ENCODE results near the gene GRM1.

The GRM1 gene

GRCh38 chr6:146410851-146411595 is 382.2 kb downstream of the GRM1 start:
- Histone ChIP-seq H3K4me2 (ENCODE audit: insufficient read depth, low read length) (no peak overlapping the region), H3K9ac (ENCODE audit: low read depth, low read length) (no peak overlapping the region), H3K36me3 (ENCODE audit: insufficient read depth, low read length) (no peaks in the 10 kb centered on the region), H3K9me3 (ENCODE audit: insufficient read depth, low read length, severe bottlenecking) (no peaks in the 10 kb centered on the region), H3K4me3 (ENCODE audit: low read depth in 1 of 2, low read length in 2 of 2) (no peak overlapping the region), H4K20me1 (ENCODE audit: insufficient read depth, low read length) (no peaks in the 10 kb centered on the region), H2AFZ (ENCODE audit: low read depth, low read length) (no peak overlapping the region), H3K4me1 (ENCODE audit: insufficient read depth, low read length) (no peaks in the 10 kb centered on the region), H3K27ac (ENCODE audit: low read length) (no peak overlapping the region), H3K79me2 (ENCODE audit: insufficient read depth, low read length) (no peaks in the 10 kb centered on the region), H3K27me3 (ENCODE audit: insufficient read depth, low read length, poor library complexity) (no peaks in the 10 kb centered on the region)
- DNase-seq = no peak
- TF ChIP-seq EZH2 (IDR thresholded peaks at IDR 0.05; ENCODE audit: borderline replicate concordance, low read depth, low read length, severe bottlenecking) = no peak
- TF ChIP-seq, protein P1, sequence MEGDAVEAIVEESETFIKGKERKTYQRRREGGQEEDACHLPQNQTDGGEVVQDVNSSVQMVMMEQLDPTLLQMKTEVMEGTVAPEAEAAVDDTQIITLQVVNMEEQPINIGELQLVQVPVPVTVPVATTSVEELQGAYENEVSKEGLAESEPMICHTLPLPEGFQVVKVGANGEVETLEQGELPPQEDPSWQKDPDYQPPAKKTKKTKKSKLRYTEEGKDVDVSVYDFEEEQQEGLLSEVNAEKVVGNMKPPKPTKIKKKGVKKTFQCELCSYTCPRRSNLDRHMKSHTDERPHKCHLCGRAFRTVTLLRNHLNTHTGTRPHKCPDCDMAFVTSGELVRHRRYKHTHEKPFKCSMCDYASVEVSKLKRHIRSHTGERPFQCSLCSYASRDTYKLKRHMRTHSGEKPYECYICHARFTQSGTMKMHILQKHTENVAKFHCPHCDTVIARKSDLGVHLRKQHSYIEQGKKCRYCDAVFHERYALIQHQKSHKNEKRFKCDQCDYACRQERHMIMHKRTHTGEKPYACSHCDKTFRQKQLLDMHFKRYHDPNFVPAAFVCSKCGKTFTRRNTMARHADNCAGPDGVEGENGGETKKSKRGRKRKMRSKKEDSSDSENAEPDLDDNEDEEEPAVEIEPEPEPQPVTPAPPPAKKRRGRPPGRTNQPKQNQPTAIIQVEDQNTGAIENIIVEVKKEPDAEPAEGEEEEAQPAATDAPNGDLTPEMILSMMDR (IDR thresholded peaks at IDR 0.05; ENCODE audit: borderline replicate concordance, extremely low read depth, low read length, poor library complexity, severe bottlenecking) = no peak
- no peak for ATAC-seq (ENCODE audit: insufficient read depth, low read depth)

DNA sequence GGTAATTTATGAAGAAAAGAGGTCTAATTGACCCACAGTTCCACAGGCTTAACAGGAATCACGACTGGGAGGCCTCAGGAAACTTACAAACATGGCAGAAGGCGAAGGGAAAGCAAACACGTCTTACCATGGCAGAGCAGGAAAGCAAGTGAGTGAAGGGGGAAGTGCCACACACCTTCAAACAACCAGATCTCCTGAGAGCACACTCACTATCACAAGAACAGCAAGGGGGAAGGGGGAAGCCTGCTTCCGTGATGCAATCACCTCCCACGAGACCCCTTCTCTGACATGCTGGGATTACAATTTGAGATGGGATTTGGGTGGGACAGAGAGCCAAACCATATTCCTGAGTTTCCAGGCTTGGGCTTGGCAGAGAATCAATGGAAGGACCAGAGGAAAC is 390.7 kb downstream of the GRM1 start:
- ATAC-seq (ENCODE audit: insufficient read depth, low read depth) (no peak), DNase-seq (no peak)
- Histone ChIP-seq H3K79me2 (ENCODE audit: insufficient read depth, low read length) (no peaks in the 10 kb centered on the region), H3K9ac (ENCODE audit: low read depth, low read length) (no peak overlapping the region), H3K27me3 (ENCODE audit: insufficient read depth, low read length, poor library complexity) (no peaks in the 10 kb centered on the region), H3K4me3 (ENCODE audit: low read depth in 1 of 2, low read length in 2 of 2) (no peak overlapping the region), H3K4me2 (ENCODE audit: insufficient read depth, low read length) (no peak overlapping the region), H2AFZ (ENCODE audit: low read depth, low read length) (no peak overlapping the region), H3K36me3 (ENCODE audit: insufficient read depth, low read length) (no peaks in the 10 kb centered on the region), H3K4me1 (ENCODE audit: insufficient read depth, low read length) (no peaks in the 10 kb centered on the region), H4K20me1 (ENCODE audit: insufficient read depth, low read length) (no peaks in the 10 kb centered on the region), H3K27ac (ENCODE audit: low read length) (no peak overlapping the region), H3K9me3 (ENCODE audit: insufficient read depth, low read length, severe bottlenecking) (no peaks in the 10 kb centered on the region)
- TF ChIP-seq EZH2 (IDR thresholded peaks at IDR 0.05; ENCODE audit: borderline replicate concordance, low read depth, low read length, severe bottlenecking) = no peak
- TF ChIP-seq, protein P1 (IDR thresholded peaks at IDR 0.05; ENCODE audit: borderline replicate concordance, extremely low read depth, low read length, poor library complexity, severe bottlenecking) = no peak

GRCh38 chr6:146420255-146420654 is 391.4 kb downstream of the GRM1 start:
- Histone ChIP-seq H3K27ac (ENCODE audit: low read length) (no peak overlapping the region), H3K9me3 (ENCODE audit: insufficient read depth, low read length, severe bottlenecking) (no peaks in the 10 kb centered on the region), H4K20me1 (ENCODE audit: insufficient read depth, low read length) (no peaks in the 10 kb centered on the region), H3K36me3 (ENCODE audit: insufficient read depth, low read length) (no peaks in the 10 kb centered on the region), H3K27me3 (ENCODE audit: insufficient read depth, low read length, poor library complexity) (no peaks in the 10 kb centered on the region), H3K4me2 (ENCODE audit: insufficient read depth, low read length) (no peak overlapping the region), H3K4me3 (ENCODE audit: low read depth in 1 of 2, low read length in 2 of 2) (no peak overlapping the region), H3K9ac (ENCODE audit: low read depth, low read length) (no peak overlapping the region), H3K4me1 (ENCODE audit: insufficient read depth, low read length) (no peaks in the 10 kb centered on the region), H3K79me2 (ENCODE audit: insufficient read depth, low read length) (no peaks in the 10 kb centered on the region), H2AFZ (ENCODE audit: low read depth, low read length) (no peak overlapping the region)
- ATAC-seq (ENCODE audit: insufficient read depth, low read depth) = no peak
- TF ChIP-seq, protein P1 (IDR thresholded peaks at IDR 0.05; ENCODE audit: borderline replicate concordance, extremely low read depth, low read length, poor library complexity, severe bottlenecking) = no peak
- TF ChIP-seq EZH2 (IDR thresholded peaks at IDR 0.05; ENCODE audit: borderline replicate concordance, low read depth, low read length, severe bottlenecking) = no peak
- DNase-seq = no peak

Data from DND-41 (cell line).